Measurements from ENCODE around the gene METTL9.
"Not testable (repeated sequence)": the region's sequence is repeated elsewhere in the genome, so short reads cannot be mapped to it uniquely, and the experiment has no call there.

Gene METTL9

DNA sequence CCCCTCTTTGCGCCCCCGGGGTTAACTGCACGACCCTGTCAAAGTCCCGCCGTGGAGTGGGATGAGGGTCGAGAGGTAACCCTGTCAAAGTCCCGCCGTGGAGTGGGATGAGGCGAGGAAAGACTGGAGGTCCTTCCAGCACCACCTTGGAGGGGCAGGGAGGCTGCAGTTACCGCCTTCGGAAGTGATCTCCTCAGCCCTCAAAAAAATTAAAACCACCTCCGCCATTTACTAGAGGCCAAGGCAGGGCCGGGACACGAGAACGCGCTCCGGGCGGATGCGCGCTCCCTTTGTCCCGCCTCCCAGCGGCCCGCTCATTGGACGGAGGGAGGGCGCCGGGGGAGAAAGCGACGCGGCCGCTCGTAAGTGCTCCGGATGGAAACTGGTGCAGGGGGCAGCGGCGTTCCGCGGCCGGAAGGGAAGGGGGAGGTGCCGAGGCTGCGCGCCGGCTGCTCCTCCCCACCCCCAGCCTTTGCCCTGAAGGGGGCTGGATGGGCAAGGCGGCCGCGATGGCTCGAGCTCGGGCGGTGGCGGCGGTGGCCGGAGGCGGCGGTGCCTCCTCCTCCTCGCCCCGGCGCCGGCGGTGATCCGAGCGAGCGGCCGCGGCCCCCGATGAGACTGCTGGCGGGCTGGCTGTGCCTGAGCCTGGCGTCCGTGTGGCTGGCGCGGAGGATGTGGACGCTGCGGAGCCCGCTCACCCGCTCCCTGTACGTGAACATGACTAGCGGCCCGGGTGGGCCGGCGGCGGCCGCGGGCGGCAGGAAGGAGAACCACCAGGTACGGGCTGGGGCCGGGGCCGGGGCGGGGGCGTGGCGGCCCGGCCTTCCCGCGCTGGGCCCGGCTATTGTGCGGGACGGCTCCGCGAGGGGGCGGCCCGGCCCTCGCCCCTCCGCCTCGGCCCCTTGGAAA is at the start of gene METTL9:
Gene METTL9 (plus strand): TSS at position 456 of the 909 bp plus-strand sequence. CDS start 157 bp downstream, at position 613.
- peaks cover 32% of the 10 kb centered on the region for H3K4me1 ChIP-seq (ENCODE audit: low read length)
- H3K79me2 ChIP-seq (ENCODE audit: low read length) = peaks cover 46% of the 10 kb centered on the region
- no peaks in the 10 kb centered on the region for H3K36me3 ChIP-seq (replicated peaks; ENCODE audit: low read depth, low read length)
- H3K4me2 ChIP-seq (ENCODE audit: low read length) = peak within 1 kb of the TSS; percentile 98
- peak within 1 kb of the TSS; percentile 87 for H3K4me3 ChIP-seq (ENCODE audit: low read length)
- H3K9me3 ChIP-seq (ENCODE audit: insufficient read depth, low read length) = no peaks in the 10 kb centered on the region
- peaks cover 34% of the 10 kb centered on the region for H4K20me1 ChIP-seq (ENCODE audit: insufficient read depth, low read length)
- H3K27ac ChIP-seq (ENCODE audit: low read length) = peak within 1 kb of the TSS; percentile 74
- peak within 1 kb of the TSS; percentile 73 for H2AFZ ChIP-seq (ENCODE audit: low read depth, low read length)
- H3K9ac ChIP-seq (ENCODE audit: low read length) = peak within 1 kb of the TSS; percentile 94
- no peaks in the 10 kb centered on the region for H3K27me3 ChIP-seq (ENCODE audit: low read depth, low read length)
- TF ChIP-seq EZH2phosphoT487 (IDR thresholded peaks at IDR 0.05; ENCODE audit: low read depth) = no peak
- TF ChIP-seq CTCF (IDR thresholded peaks at IDR 0.05; ENCODE audit: low read depth, low read length) = no peak

- H2AFZ ChIP-seq (ENCODE audit: low read depth, low read length) = not testable (repeated sequence)
Observed at GRCh38 chr16:21549975-21550374, 49.4 kb upstream of the METTL9 start.

DNA sequence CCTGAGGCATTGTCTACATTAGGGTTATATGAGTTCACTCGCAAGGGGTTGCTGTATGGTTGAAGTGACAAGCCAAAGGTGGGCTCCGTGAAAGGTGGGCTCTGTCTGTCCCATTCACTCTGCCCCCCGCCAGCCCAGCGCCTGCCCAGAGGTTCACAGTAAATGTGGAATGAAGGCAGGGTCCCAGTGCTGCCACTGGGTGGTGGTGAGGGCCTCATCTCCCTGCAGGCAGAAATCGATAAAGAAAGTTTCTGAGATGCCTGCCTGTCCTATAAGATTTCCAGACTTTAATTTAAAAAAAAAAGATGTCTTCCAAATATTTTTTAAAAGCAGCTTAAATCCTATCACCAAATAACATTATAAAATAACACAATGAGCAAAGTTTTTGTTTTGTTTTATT is 48.9 kb upstream of the METTL9 start:
- not testable (repeated sequence) for H3K9me3 ChIP-seq (ENCODE audit: insufficient read depth, low read length)

More at GRCh38 chr16:21549975-21550374, 49.4 kb upstream of the METTL9 start:
- not testable (repeated sequence) for H3K4me3 ChIP-seq (ENCODE audit: low read length); H3K9ac ChIP-seq (ENCODE audit: low read length); H3K36me3 ChIP-seq (replicated peaks; ENCODE audit: low read depth, low read length); H3K9me3 ChIP-seq (ENCODE audit: insufficient read depth, low read length); H3K79me2 ChIP-seq (ENCODE audit: low read length); H4K20me1 ChIP-seq (ENCODE audit: insufficient read depth, low read length); H3K27ac ChIP-seq (ENCODE audit: low read length); H3K27me3 ChIP-seq (ENCODE audit: low read depth, low read length); H3K4me2 ChIP-seq (ENCODE audit: low read length)
- peaks cover 17% of the 10 kb centered on the region for H3K4me1 ChIP-seq (ENCODE audit: low read length)

GRCh38 chr16:21551076-21551475 is 48.3 kb upstream of the METTL9 start:
- H3K27me3 ChIP-seq (ENCODE audit: low read depth, low read length); H4K20me1 ChIP-seq (ENCODE audit: insufficient read depth, low read length); H3K36me3 ChIP-seq (replicated peaks; ENCODE audit: low read depth, low read length); H3K9ac ChIP-seq (ENCODE audit: low read length); H3K4me3 ChIP-seq (ENCODE audit: low read length); H3K79me2 ChIP-seq (ENCODE audit: low read length); H3K27ac ChIP-seq (ENCODE audit: low read length); H3K9me3 ChIP-seq (ENCODE audit: insufficient read depth, low read length); H2AFZ ChIP-seq (ENCODE audit: low read depth, low read length); H3K4me2 ChIP-seq (ENCODE audit: low read length): not testable (repeated sequence)
- peaks cover 24% of the 10 kb centered on the region for H3K4me1 ChIP-seq (ENCODE audit: low read length)

More for the DNA sequence above, 48.9 kb upstream of the METTL9 start:
- not testable (repeated sequence) for H3K36me3 ChIP-seq (replicated peaks; ENCODE audit: low read depth, low read length); H3K4me3 ChIP-seq (ENCODE audit: low read length); H3K4me2 ChIP-seq (ENCODE audit: low read length); H4K20me1 ChIP-seq (ENCODE audit: insufficient read depth, low read length); H3K9ac ChIP-seq (ENCODE audit: low read length); H3K79me2 ChIP-seq (ENCODE audit: low read length); H3K27ac ChIP-seq (ENCODE audit: low read length); H3K27me3 ChIP-seq (ENCODE audit: low read depth, low read length); H2AFZ ChIP-seq (ENCODE audit: low read depth, low read length)
- peaks cover 21% of the 10 kb centered on the region for H3K4me1 ChIP-seq (ENCODE audit: low read length)

- H3K4me2 ChIP-seq (ENCODE audit: low read length); H3K9ac ChIP-seq (ENCODE audit: low read length); H3K27ac ChIP-seq (ENCODE audit: low read length); H3K79me2 ChIP-seq (ENCODE audit: low read length); H3K36me3 ChIP-seq (replicated peaks; ENCODE audit: low read depth, low read length); H2AFZ ChIP-seq (ENCODE audit: low read depth, low read length); H3K4me3 ChIP-seq (ENCODE audit: low read length); H4K20me1 ChIP-seq (ENCODE audit: insufficient read depth, low read length); H3K27me3 ChIP-seq (ENCODE audit: low read depth, low read length); H3K9me3 ChIP-seq (ENCODE audit: insufficient read depth, low read length): not testable (repeated sequence)
- H3K4me1 ChIP-seq (ENCODE audit: low read length) = peaks cover 24% of the 10 kb centered on the region
Observed at GRCh38 chr16:21551600-21551999, 47.8 kb upstream of the METTL9 start.

DNA sequence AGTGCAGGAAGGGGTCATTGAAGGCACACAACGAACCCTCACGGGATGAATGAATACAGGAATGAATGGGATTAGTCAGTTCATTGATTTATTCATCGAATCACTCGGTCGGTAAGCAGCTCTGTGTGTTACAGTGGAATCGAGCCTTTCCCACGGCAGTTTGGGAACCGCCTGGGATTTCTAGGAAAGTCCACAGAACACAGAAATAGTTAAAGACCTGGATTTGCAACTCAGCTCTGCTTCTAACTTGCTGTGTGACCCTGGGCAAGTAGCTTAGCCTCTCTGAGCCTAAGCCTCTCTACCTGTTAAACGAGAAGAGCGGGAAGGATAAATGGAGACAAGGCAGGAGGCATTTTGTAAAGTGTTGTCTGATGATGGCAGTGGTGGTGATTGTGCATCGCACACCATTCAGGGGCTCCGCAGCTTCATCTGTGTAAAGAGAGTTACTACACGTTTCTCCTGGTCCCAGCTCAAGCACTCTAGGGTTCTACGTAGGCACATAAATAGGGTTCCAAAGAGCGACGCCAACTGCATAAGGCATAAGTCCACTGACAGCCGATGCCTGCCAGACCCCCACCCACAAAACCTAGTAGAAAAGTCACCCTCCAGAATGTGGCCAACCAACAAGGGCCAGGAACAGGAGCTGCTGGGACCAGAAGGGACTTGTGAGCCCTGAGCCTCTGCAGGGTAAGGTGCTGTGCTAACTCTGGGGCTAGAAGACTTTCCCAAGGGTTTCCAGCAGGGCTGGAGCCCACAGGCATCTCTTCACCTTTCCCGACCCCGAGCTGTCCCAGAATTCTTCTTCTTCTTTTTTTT is 45.7 kb upstream of the METTL9 start:
- not testable (repeated sequence) for H3K27ac ChIP-seq (ENCODE audit: low read length)
- 0 out of 2 replicates have a peak overlapping the region, but pooled peaks have one; percentile 10 for H3K4me2 ChIP-seq (ENCODE audit: low read length)

More for the DNA sequence above, 45.7 kb upstream of the METTL9 start:
- peaks cover 24% of the 10 kb centered on the region for H3K4me1 ChIP-seq (ENCODE audit: low read length)
- H4K20me1 ChIP-seq (ENCODE audit: insufficient read depth, low read length); H3K79me2 ChIP-seq (ENCODE audit: low read length); H3K4me3 ChIP-seq (ENCODE audit: low read length); H3K36me3 ChIP-seq (replicated peaks; ENCODE audit: low read depth, low read length); H2AFZ ChIP-seq (ENCODE audit: low read depth, low read length); H3K9ac ChIP-seq (ENCODE audit: low read length); H3K27me3 ChIP-seq (ENCODE audit: low read depth, low read length); H3K9me3 ChIP-seq (ENCODE audit: insufficient read depth, low read length): not testable (repeated sequence)
